Kidney epithelial cell (primary cell): ENCODE data around the gene HOXC10. TPM values are rescaled to one million over a fixed set of nuclear protein-coding genes. Genes with fewer than 3 reads are reported as not detected.

Experiments
- DNase-seq: peaks from one replicate; pipeline ENCODE4 v3.0.0-alpha.2; 2010; ENCODE audit warnings: low read depth
- H3K27me3 ChIP-seq: 2 replicates; pipeline ENCODE4 v1.6.0; 2011; ENCODE audit warnings: low read length; ENCODE audit not compliant: control insufficient read depth, insufficient read depth
- H3K36me3 ChIP-seq: 2 replicates; pipeline ENCODE4 v1.5.1; 2011; ENCODE audit warnings: low read length; ENCODE audit not compliant: control insufficient read depth, insufficient read depth
- H3K4me3 ChIP-seq: 2 replicates; pipeline ENCODE4 v1.5.1; 2011; ENCODE audit warnings: low read depth, mild to moderate bottlenecking, control low read depth, low read length
- CTCF ChIP-seq: IDR thresholded peaks from 2 replicates; pipeline ENCODE4 v1.5.1; 2011; ENCODE audit warnings: mild to moderate bottlenecking, moderate library complexity, low read length, control low read depth, inconsistent platforms; ENCODE audit not compliant: insufficient read depth, poor library complexity, severe bottlenecking
- total RNA-seq: library from RNA; depleted of rRNA; stranded (reverse); fragments of >200 nt; gene quantifications from 2 replicates; pipeline ENCODE4 v1.2.3, GENCODE V29; 2015

The HOXC10 gene
- total RNA-seq, 1 donor from 2014 or later: 5.9 TPM

- Histone ChIP-seq H3K36me3 (no peaks in the 10 kb centered on the region), H3K4me3 (peak within 1 kb of the TSS; percentile 51), H3K27me3 (peaks cover 54% of the 10 kb centered on the region)
- TF ChIP-seq CTCF: no peak
- DNase-seq: no peak
Observed at GRCh38 chr12:53974084-53975063, 10.6 kb upstream of the HOXC10 start, which contains the start of gene HOTAIR. Gene HOTAIR, minus strand, starts transcription at chr12:53974954.

GRCh38 chr12:53975064-53975471 is 9.9 kb upstream of the HOXC10 start:
- H3K36me3 ChIP-seq: no peaks in the 10 kb centered on the region
- no peak for TF ChIP-seq CTCF
- peak overlapping the region; percentile 51 for H3K4me3 ChIP-seq
- no peak for DNase-seq
- H3K27me3 ChIP-seq: peaks cover 51% of the 10 kb centered on the region

GRCh38 chr12:53975479-53976152 is 9.3 kb upstream of the HOXC10 start:
- Histone ChIP-seq H3K4me3 (peak overlapping the region; percentile 51), H3K27me3 (peaks cover 47% of the 10 kb centered on the region), H3K36me3 (no peaks in the 10 kb centered on the region)
- DNase-seq: no peak
- no peak for TF ChIP-seq CTCF

- H3K4me3 ChIP-seq: no peak overlapping the region
- peaks cover 42% of the 10 kb centered on the region for H3K27me3 ChIP-seq
- DNase-seq: no peak
- no peak for TF ChIP-seq CTCF
- H3K36me3 ChIP-seq: no peaks in the 10 kb centered on the region
Observed at GRCh38 chr12:53976172-53976822, 8.6 kb upstream of the HOXC10 start.

- Histone ChIP-seq H3K27me3 (peaks cover 38% of the 10 kb centered on the region), H3K4me3 (no peak overlapping the region), H3K36me3 (no peaks in the 10 kb centered on the region)
- TF ChIP-seq CTCF: no peak
- DNase-seq: no peak
Observed at GRCh38 chr12:53976823-53977595, 7.9 kb upstream of the HOXC10 start.
